Neural progenitor cell (in vitro differentiated cells): ENCODE measurements around the gene KRT25.

Source experiments
- CTCF ChIP-seq: fragments of 200-600 bp; sonication (generic); IDR thresholded peaks from 2 replicates; pipeline ENCODE4 v1.5.1; 2017; ENCODE audit warnings: antibody characterized with exemption, mild to moderate bottlenecking
- EZH2 ChIP-seq: fragments of 200-600 bp; sonication (generic); IDR thresholded peaks from 2 replicates; pipeline ENCODE4 v1.6.1; 2017; ENCODE audit warnings: antibody characterized with exemption, mild to moderate bottlenecking, moderate library complexity

- TF ChIP-seq CTCF (no peak), EZH2 (no peak)
Measured at GRCh38 chr17:40751065-40751464, 4.1 kb downstream of the KRT25 start.
